HG02852 (cell line): ENCODE results near the gene HSFX4.
"Not testable (repeated sequence)": the region's sequence is repeated elsewhere in the genome, so short reads cannot be mapped to it uniquely, and the experiment has no call there.

ENCODE experiments used
- ATAC-seq: cut with Tn5 transposase; IDR thresholded peaks from one replicate; pipeline ENCODE4 v1.9.1; 2021; ENCODE audit warnings: mild to moderate bottlenecking, moderate library complexity; ENCODE audit not compliant: unreplicated experiment

The HSFX4 gene

GRCh38 chrX:149937328-149937727 is 8.0 kb downstream of the HSFX4 start:
- not testable (repeated sequence) for ATAC-seq

- peak; percentile 4 for ATAC-seq
These were observed 8.6 kb downstream of the HSFX4 start for GRCh38 chrX:149937871-149938426.

GRCh38 chrX:149938427-149938880 is 9.1 kb downstream of the HSFX4 start, which contains the start of gene EOLA2:
TSS of gene EOLA2 (minus strand) at chrX:149938491. CDS start at chrX:149933874, 4,617 bp downstream.
- ATAC-seq: peak; percentile 65

GRCh38 chrX:149938881-149939654 is 9.7 kb downstream of the HSFX4 start:
- no peak for ATAC-seq

GRCh38 chrX:149939655-149939904 is 10.2 kb downstream of the HSFX4 start:
- ATAC-seq: peak; percentile 7

GRCh38 chrX:149939905-149940673 is 10.7 kb downstream of the HSFX4 start:
- ATAC-seq: peak; percentile 44

GRCh38 chrX:149940674-149941024 is 11.3 kb downstream of the HSFX4 start:
- ATAC-seq: not testable (repeated sequence)

- ATAC-seq: not testable (repeated sequence)
These were observed 15.8 kb downstream of the HSFX4 start for GRCh38 chrX:149945087-149945670.

- ATAC-seq: not testable (repeated sequence)
These were observed 16.4 kb downstream of the HSFX4 start for GRCh38 chrX:149945820-149946219.

GRCh38 chrX:149946932-149947331 is 17.6 kb downstream of the HSFX4 start:
- not testable (repeated sequence) for ATAC-seq

GRCh38 chrX:149948016-149948415 is 18.6 kb downstream of the HSFX4 start:
- no peak for ATAC-seq

- ATAC-seq: no peak
These were observed 20.5 kb downstream of the HSFX4 start for GRCh38 chrX:149949743-149950436.

- ATAC-seq: no peak
These were observed 21.3 kb downstream of the HSFX4 start for GRCh38 chrX:149950681-149951080.

- ATAC-seq: no peak
These were observed 32.2 kb downstream of the HSFX4 start for GRCh38 chrX:149961572-149961971.

- no peak for ATAC-seq
These were observed 32.6 kb downstream of the HSFX4 start for GRCh38 chrX:149962010-149962409.

- peak; percentile 83 for ATAC-seq
These were observed 33.7 kb downstream of the HSFX4 start for GRCh38 chrX:149962859-149963757.

GRCh38 chrX:149979126-149979644 is 49.8 kb downstream of the HSFX4 start:
- no peak for ATAC-seq
